ENCODE data around the gene ARID1B. TPM values are rescaled to one million over a fixed set of nuclear protein-coding genes. Genes with fewer than 3 reads are reported as not detected.
A peak's percentile ranks its signal among the peaks of the same experiment; 100 is the strongest.

Gene ARID1B
- polyA plus RNA-seq, 1 experiment: 19.2 TPM

GRCh38 chr6:157014871-157015270, 237.7 kb downstream of the ARID1B start:
- Histone ChIP-seq H3K27ac (ENCODE audit: low read depth, low read length) (no peak overlapping the region), H3K9me3 (ENCODE audit: control insufficient read depth, insufficient read depth, low read length) (no peaks in the 10 kb centered on the region), H3K4me3 (ENCODE audit: low read depth, low read length) (no peak overlapping the region), H3K27me3 (ENCODE audit: control insufficient read depth, insufficient read depth, low read length) (no peaks in the 10 kb centered on the region)
- ChIA-PET CTCF (no interaction called here), POLR2A (no interaction called here)
- DNase-seq (ENCODE audit: low read depth, low spot score): no peak
- TF ChIP-seq CTCF (IDR thresholded peaks at IDR 0.05; ENCODE audit: low read depth, low read length): no peak

- Histone ChIP-seq H3K27me3 (ENCODE audit: control insufficient read depth, insufficient read depth, low read length) (no peaks in the 10 kb centered on the region), H3K4me3 (ENCODE audit: low read depth, low read length) (no peak overlapping the region), H3K27ac (ENCODE audit: low read depth, low read length) (no peak overlapping the region), H3K9me3 (ENCODE audit: control insufficient read depth, insufficient read depth, low read length) (no peaks in the 10 kb centered on the region; the same call in 1 of the 2 replicates)
- TF ChIP-seq CTCF (IDR thresholded peaks at IDR 0.05; ENCODE audit: low read depth, low read length): no peak
- POLR2A ChIA-PET: interaction anchor here (0.7 kb wide), 2 partner anchors 10 to 172 kb away, joined by 5 read pairs; no protein-coding TSS in a partner anchor
- CTCF ChIA-PET: interaction anchor here (1.2 to 1.6 kb wide), 2 partner anchors 17 to 29 kb away, joined by 5 read pairs; no protein-coding TSS in a partner anchor
- no peak for DNase-seq (ENCODE audit: low read depth, low spot score)
These were observed 239.8 kb downstream of the ARID1B start for GRCh38 chr6:157017022-157017421.

- POLR2A ChIA-PET: interaction anchor here (0.7 kb wide), 2 partner anchors 11 to 171 kb away, joined by 5 read pairs; no protein-coding TSS in a partner anchor
- Histone ChIP-seq H3K27ac (ENCODE audit: low read depth, low read length) (no peak overlapping the region), H3K9me3 (ENCODE audit: control insufficient read depth, insufficient read depth, low read length) (no peaks in the 10 kb centered on the region; the same call in 1 of the 2 replicates), H3K4me3 (ENCODE audit: low read depth, low read length) (no peak overlapping the region), H3K27me3 (ENCODE audit: control insufficient read depth, insufficient read depth, low read length) (no peaks in the 10 kb centered on the region)
- DNase-seq (ENCODE audit: low read depth, low spot score): no peak
- no peak for TF ChIP-seq CTCF (IDR thresholded peaks at IDR 0.05; ENCODE audit: low read depth, low read length)
- CTCF ChIA-PET: interaction anchor here (0.6 to 1.6 kb wide), 2 partner anchors 28 to 48 kb away, joined by 3 to 5 read pairs; no protein-coding TSS in a partner anchor
These were observed 240.7 kb downstream of the ARID1B start for GRCh38 chr6:157017861-157018260.

GRCh38 chr6:157019115-157019641, 242.0 kb downstream of the ARID1B start:
- CTCF ChIA-PET: no interaction called here
- H3K4me3 ChIP-seq (ENCODE audit: low read depth, low read length): no peak overlapping the region
- POLR2A ChIA-PET: no interaction called here
- H3K27ac ChIP-seq (ENCODE audit: low read depth, low read length): no peak overlapping the region
- no peaks in the 10 kb centered on the region; the same call in 1 of the 2 replicates for H3K9me3 ChIP-seq (ENCODE audit: control insufficient read depth, insufficient read depth, low read length)
- H3K27me3 ChIP-seq (ENCODE audit: control insufficient read depth, insufficient read depth, low read length): no peaks in the 10 kb centered on the region
- DNase-seq (ENCODE audit: low read depth, low spot score): no peak
- no peak for TF ChIP-seq CTCF (IDR thresholded peaks at IDR 0.05; ENCODE audit: low read depth, low read length)

- no peak overlapping the region for H3K27ac ChIP-seq (ENCODE audit: low read depth, low read length)
- H3K4me3 ChIP-seq (ENCODE audit: low read depth, low read length): no peak overlapping the region
- peak; percentile 18; the same call in 1 of the 2 replicates for TF ChIP-seq CTCF (IDR thresholded peaks at IDR 0.05; ENCODE audit: low read depth, low read length)
- CTCF ChIA-PET: interaction anchor here (0.6 kb wide), 1 partner anchor 59 kb away, joined by 3 read pairs; no protein-coding TSS in a partner anchor
- no peaks in the 10 kb centered on the region; the same call in 1 of the 2 replicates for H3K9me3 ChIP-seq (ENCODE audit: control insufficient read depth, insufficient read depth, low read length)
- DNase-seq (ENCODE audit: low read depth, low spot score): no peak
- no peaks in the 10 kb centered on the region for H3K27me3 ChIP-seq (ENCODE audit: control insufficient read depth, insufficient read depth, low read length)
- POLR2A ChIA-PET: interaction anchor here (1.8 kb wide), 1 partner anchor 334 kb away, joined by 4 read pairs; no protein-coding TSS in a partner anchor
These were observed 242.6 kb downstream of the ARID1B start for GRCh38 chr6:157019733-157020132.

All from AG04450 (cell line).